ENCODE results near the gene METTL9. TPM values are rescaled to one million over a fixed set of nuclear protein-coding genes. Genes with fewer than 3 reads are reported as not detected.

Gene METTL9
- total RNA-seq, 1 experiment from 2014 or later: 41.4 TPM

DNA sequence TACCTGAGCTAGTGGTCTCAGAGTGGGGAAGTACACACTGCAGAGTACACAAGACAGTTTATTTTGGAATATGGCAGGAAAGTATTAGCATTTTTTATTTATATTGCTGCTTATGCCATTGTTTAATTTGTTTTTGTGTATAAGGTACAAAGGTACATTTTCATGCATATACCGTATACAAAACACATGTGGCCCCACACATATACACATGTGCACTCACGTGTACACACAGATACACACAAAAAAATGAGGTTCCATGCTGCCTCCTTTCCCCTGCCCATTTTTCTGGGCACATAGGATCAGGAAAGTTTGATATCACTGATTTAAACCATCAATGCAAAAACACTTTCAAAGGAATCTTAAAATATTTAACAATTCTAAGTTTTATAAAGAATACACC lies 40.1 kb downstream of the METTL9 start:
- Histone ChIP-seq H3K36me3 (ENCODE audit: control insufficient read depth in 1 of 2, insufficient read depth in 2 of 2, low read length in 2 of 2) (no peaks in the 10 kb centered on the region), H3K4me3 (replicated peaks in 1 of 2; ENCODE audit: low read depth in 1 of 2, low read length in 2 of 2) (no peak overlapping the region), H3K9ac (ENCODE audit: low read length) (no peak overlapping the region), H3K27me3 (ENCODE audit: insufficient read depth, low read length) (no peaks in the 10 kb centered on the region), H3K9me3 (ENCODE audit: control insufficient read depth in 1 of 2, insufficient read depth in 1 of 2, low read depth in 1 of 2, low read length in 2 of 2) (no peaks in the 10 kb centered on the region), H3K27ac (ENCODE audit: low read depth, low read length) (no peak overlapping the region), H3K4me1 (ENCODE audit: control insufficient read depth in 1 of 2, insufficient read depth in 2 of 2, low read length in 2 of 2) (no peaks in the 10 kb centered on the region), H3K79me2 (ENCODE audit: insufficient read depth, low read length) (no peaks in the 10 kb centered on the region), H2AFZ (ENCODE audit: low read depth, low read length, poor library complexity, severe bottlenecking) (no peak overlapping the region), H3K4me2 (ENCODE audit: low read length) (no peak overlapping the region), H4K20me1 (ENCODE audit: insufficient read depth) (no peaks in the 10 kb centered on the region), H3K9me2 (ENCODE audit: insufficient read depth) (no peaks in the 10 kb centered on the region)
- no peak for ATAC-seq
- TF ChIP-seq, protein P1, sequence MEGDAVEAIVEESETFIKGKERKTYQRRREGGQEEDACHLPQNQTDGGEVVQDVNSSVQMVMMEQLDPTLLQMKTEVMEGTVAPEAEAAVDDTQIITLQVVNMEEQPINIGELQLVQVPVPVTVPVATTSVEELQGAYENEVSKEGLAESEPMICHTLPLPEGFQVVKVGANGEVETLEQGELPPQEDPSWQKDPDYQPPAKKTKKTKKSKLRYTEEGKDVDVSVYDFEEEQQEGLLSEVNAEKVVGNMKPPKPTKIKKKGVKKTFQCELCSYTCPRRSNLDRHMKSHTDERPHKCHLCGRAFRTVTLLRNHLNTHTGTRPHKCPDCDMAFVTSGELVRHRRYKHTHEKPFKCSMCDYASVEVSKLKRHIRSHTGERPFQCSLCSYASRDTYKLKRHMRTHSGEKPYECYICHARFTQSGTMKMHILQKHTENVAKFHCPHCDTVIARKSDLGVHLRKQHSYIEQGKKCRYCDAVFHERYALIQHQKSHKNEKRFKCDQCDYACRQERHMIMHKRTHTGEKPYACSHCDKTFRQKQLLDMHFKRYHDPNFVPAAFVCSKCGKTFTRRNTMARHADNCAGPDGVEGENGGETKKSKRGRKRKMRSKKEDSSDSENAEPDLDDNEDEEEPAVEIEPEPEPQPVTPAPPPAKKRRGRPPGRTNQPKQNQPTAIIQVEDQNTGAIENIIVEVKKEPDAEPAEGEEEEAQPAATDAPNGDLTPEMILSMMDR (IDR thresholded peaks at IDR 0.05 in 2 of 3, conservative IDR thresholded peaks at IDR 0.05 in 1 of 3; ENCODE audit: borderline replicate concordance in 1 of 3, insufficient read depth in 1 of 3, low read depth in 2 of 3, low read length in 2 of 3): no peak
- TF ChIP-seq, protein P2, sequence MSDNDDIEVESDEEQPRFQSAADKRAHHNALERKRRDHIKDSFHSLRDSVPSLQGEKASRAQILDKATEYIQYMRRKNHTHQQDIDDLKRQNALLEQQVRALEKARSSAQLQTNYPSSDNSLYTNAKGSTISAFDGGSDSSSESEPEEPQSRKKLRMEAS (IDR thresholded peaks at IDR 0.05): no peak
- TF ChIP-seq ZFX (IDR thresholded peaks at IDR 0.05) (no peak), SP1 (IDR thresholded peaks at IDR 0.05; ENCODE audit: low read depth) (no peak), TCF7L2 (IDR thresholded peaks at IDR 0.05; ENCODE audit: borderline replicate concordance, extremely low read depth, insufficient read depth, insufficient read length) (no peak), FOSL1 (IDR thresholded peaks at IDR 0.05; ENCODE audit: low read depth) (no peak), CBX3 (IDR thresholded peaks at IDR 0.05; ENCODE audit: low read depth) (no peak), EZH2phosphoT487 (IDR thresholded peaks at IDR 0.05; ENCODE audit: borderline replicate concordance) (no peak), CEBPB (IDR thresholded peaks at IDR 0.05; ENCODE audit: low read depth) (no peak), JUND (IDR thresholded peaks at IDR 0.05) (no peak), SIN3A (IDR thresholded peaks at IDR 0.05; ENCODE audit: low read depth) (no peak), POLR2AphosphoS5 (IDR thresholded peaks at IDR 0.05; ENCODE audit: low read depth, low read length) (no peak)
- BruUV-seq (replicated peaks): no TSS peak
- DNase-seq (ENCODE audit: low read depth, low spot score): no peak
- ChIA-PET RAD21 (ENCODE audit: low non-redundant PET in 1 of 2, low total read pairs in 2 of 2, uncharacterized antibody in 2 of 2, unreplicated experiment in 2 of 2) (no interaction called here), CTCF (interaction anchor here (0.6 kb wide), 1 partner anchor 386 kb away, joined by 3 read pairs; no protein-coding TSS in a partner anchor), POLR2A (no interaction called here)
- intact Hi-C loops (cut with micrococcal nuclease): no loop called here
